ENCODE measurements around the gene SBF1. TPM values are rescaled to one million over a fixed set of nuclear protein-coding genes. Genes with fewer than 3 reads are reported as not detected.
A peak's percentile ranks its signal among the peaks of the same experiment; 100 is the strongest.

The SBF1 gene
- total RNA-seq, 1 experiment from 2014 or later = 66.1 TPM

GRCh38 chr22:50445071-50445879 lies 29.6 kb downstream of the SBF1 start:
- no peaks in the 10 kb centered on the region for H3K27me3 ChIP-seq
- peaks cover 37% of the 10 kb centered on the region for H3K36me3 ChIP-seq
- DNase-seq = no peak
- H3K4me3 ChIP-seq = no peak overlapping the region
- H3K9me3 ChIP-seq = no peaks in the 10 kb centered on the region

- peaks cover 40% of the 10 kb centered on the region for H3K36me3 ChIP-seq
- H3K27me3 ChIP-seq = no peaks in the 10 kb centered on the region
- H3K9me3 ChIP-seq = no peaks in the 10 kb centered on the region
- DNase-seq = peak; percentile 75
- H3K4me3 ChIP-seq = no peak overlapping the region
Measured at GRCh38 chr22:50444663-50445062, 30.2 kb downstream of the SBF1 start.

- Histone ChIP-seq H3K27me3 (no peaks in the 10 kb centered on the region), H3K36me3 (peaks cover 40% of the 10 kb centered on the region), H3K9me3 (no peaks in the 10 kb centered on the region), H3K4me3 (no peak overlapping the region)
- DNase-seq = no peak
Measured at GRCh38 chr22:50443801-50444625, 30.8 kb downstream of the SBF1 start.

DNA sequence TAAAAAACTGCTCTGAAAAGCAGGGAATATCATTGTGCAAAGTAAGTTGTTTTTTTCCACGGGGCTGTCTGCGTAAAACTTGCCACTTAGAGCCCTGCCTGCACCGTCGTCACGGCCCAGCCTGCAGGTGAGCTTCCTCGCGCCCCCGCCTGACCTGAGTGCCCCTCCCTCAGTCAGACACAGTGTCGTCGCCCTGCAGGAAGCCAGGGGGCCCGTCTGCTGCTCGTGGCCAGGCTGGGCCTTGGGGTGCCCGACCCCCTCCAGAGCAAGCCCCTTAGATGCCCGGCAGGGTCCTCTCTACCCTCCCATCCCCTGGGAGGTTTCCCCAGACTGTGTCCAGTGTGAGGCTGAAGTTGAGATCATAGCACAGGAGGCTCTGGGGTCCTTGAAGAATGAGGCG lies 31.6 kb downstream of the SBF1 start:
- Histone ChIP-seq H3K9me3 (no peaks in the 10 kb centered on the region), H3K36me3 (peaks cover 36% of the 10 kb centered on the region), H3K4me3 (no peak overlapping the region), H3K27me3 (no peaks in the 10 kb centered on the region)
- no peak for DNase-seq

GRCh38 chr22:50441428-50441993 lies 33.3 kb downstream of the SBF1 start:
- peaks cover 30% of the 10 kb centered on the region for H3K36me3 ChIP-seq
- no peaks in the 10 kb centered on the region for H3K9me3 ChIP-seq
- H3K27me3 ChIP-seq = no peaks in the 10 kb centered on the region
- no peak for DNase-seq
- no peak overlapping the region for H3K4me3 ChIP-seq

DNA sequence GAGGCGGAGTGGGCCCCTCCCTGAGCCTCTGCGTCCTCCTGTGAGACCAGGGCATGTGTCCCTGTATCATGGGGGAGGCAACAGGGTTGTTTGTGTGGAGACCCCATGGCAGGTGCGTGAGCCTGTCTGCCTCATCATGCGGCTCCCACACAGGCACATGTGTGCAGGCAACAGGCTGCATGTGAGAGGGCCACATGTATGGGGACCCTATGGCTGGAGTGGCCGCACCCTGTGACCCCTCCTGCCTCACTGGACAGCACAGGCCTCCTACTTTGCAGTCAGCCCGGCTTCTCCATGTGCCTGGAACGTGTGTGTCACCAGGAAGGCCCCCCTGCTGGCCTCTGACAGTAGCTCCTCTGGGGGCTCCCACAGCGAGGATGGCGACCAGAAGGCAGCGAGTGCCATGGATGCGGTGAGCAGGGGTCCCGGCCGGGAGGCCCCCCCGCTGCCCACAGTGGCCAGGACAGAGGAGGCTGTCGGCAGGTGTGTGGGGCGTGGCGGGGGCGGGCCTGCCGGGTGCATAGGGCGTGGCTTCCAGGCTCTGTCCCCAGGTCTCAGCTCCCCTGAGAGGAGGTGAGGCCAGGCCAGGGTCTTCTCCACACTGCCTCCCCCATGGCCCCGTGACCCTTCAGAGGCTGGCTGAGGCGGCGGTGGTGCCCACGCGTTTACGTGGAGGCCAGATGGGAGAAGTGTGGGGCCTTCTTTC lies 34.1 kb downstream of the SBF1 start:
- H3K4me3 ChIP-seq = no peak overlapping the region
- H3K36me3 ChIP-seq = peaks cover 26% of the 10 kb centered on the region
- H3K9me3 ChIP-seq = no peaks in the 10 kb centered on the region
- no peak for DNase-seq
- H3K27me3 ChIP-seq = no peaks in the 10 kb centered on the region

- Histone ChIP-seq H3K9me3 (no peaks in the 10 kb centered on the region), H3K36me3 (peaks cover 18% of the 10 kb centered on the region), H3K27me3 (no peaks in the 10 kb centered on the region), H3K4me3 (no peak overlapping the region)
- DNase-seq = no peak
Measured at GRCh38 chr22:50439871-50440331, 34.9 kb downstream of the SBF1 start.

DNA sequence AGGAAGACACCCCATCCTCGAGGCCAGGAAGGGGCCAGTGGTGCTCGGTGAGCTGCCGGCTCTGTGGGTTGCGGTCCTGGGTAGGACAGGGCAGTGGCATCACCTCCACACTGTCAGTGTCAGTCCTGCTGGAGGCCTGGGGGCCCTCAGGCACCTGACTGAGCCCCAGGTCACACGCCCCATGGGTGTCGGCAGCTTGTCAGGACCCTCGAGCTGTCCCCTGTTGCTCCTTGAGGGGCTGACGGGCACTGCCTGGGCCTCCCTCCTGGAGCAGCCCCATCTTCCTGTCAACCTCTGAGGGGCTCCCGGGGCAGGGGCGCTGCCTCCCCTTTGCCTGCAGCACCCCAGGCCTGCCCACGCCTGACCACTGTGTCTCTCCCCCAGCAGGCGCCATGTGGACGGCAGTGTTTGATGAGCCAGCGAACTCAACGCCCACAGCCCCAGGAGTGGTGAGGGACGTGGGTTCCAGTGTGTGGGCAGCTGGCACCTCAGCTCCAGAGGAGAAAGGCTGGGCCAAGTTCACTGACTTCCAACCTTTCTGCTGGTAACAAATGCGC lies 35.4 kb downstream of the SBF1 start:
- Histone ChIP-seq H3K9me3 (no peaks in the 10 kb centered on the region), H3K4me3 (no peak overlapping the region), H3K27me3 (no peaks in the 10 kb centered on the region), H3K36me3 (peaks cover 15% of the 10 kb centered on the region)
- no peak for DNase-seq

- no peaks in the 10 kb centered on the region for H3K9me3 ChIP-seq
- no peak for DNase-seq
- peaks cover 13% of the 10 kb centered on the region for H3K36me3 ChIP-seq
- H3K27me3 ChIP-seq = no peaks in the 10 kb centered on the region
- H3K4me3 ChIP-seq = no peak overlapping the region
Measured at GRCh38 chr22:50438305-50439275, 36.2 kb downstream of the SBF1 start.

DNA sequence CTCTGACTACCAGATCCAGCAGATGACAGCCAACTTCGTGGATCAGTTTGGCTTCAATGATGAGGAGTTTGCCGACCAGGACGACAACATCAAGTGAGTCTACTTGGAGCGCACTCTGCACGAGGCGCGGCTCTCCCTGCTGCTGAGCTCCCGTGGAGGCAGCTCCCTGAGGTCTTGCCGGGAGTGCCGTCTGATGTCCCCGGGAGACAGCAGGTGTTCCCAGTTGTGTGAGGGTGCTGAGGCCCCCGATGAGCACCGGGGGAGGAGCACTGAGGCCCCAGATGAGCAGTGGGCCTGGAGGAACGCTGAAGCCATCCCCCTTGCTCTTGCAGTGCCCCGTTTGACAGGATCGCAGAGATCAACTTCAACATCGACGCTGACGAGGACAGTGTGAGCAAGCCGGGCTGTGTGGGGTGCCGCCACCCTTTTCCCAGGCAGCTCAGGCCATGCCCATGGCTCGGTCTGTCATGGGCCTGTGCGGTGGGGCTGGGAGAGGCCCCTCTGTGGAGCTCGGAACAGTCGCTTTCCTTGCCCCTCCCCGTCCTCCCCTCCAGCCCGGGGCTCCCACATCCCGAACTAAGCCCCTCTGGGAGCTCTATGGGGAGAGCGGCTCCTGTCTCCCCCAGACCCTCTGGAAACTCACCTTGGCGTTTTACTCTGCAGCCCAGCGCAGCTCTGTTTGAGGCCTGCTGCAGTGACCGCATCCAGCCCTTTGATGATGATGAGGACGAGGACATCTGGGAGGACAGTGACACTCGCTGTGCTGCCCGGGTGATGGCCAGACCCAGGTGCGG lies 37.1 kb downstream of the SBF1 start:
- Histone ChIP-seq H3K9me3 (no peaks in the 10 kb centered on the region), H3K4me3 (no peak overlapping the region), H3K36me3 (peaks cover 8% of the 10 kb centered on the region), H3K27me3 (no peaks in the 10 kb centered on the region)
- no peak for DNase-seq

DNA sequence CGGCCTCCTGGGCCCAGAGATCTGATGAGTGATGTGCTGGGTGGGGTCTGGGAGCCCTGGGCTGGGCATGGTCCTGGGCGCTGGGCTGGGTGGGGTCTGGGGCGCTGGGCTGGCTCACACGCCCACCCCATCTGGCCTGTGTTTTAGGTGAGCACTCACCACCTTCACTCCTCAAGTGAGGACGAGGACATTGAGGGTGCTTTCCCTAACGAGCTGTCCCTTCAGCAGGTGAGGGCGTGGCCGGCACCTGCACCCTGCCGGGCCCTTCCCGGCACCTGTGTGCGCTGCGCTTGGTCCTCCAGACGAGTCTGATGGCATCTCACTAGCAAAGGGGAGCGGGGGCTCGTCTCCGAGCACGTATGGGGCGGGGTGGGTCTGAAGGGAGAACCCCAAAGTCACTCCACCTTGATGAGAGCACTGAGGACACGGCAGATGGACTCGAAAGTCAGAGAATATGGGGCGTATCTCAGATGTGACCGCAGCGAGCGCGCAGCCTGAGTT lies 37.9 kb downstream of the SBF1 start:
- DNase-seq = no peak
- H3K27me3 ChIP-seq = no peaks in the 10 kb centered on the region
- H3K9me3 ChIP-seq = no peaks in the 10 kb centered on the region
- H3K4me3 ChIP-seq = no peak overlapping the region
- H3K36me3 ChIP-seq = peaks cover 10% of the 10 kb centered on the region

DNA sequence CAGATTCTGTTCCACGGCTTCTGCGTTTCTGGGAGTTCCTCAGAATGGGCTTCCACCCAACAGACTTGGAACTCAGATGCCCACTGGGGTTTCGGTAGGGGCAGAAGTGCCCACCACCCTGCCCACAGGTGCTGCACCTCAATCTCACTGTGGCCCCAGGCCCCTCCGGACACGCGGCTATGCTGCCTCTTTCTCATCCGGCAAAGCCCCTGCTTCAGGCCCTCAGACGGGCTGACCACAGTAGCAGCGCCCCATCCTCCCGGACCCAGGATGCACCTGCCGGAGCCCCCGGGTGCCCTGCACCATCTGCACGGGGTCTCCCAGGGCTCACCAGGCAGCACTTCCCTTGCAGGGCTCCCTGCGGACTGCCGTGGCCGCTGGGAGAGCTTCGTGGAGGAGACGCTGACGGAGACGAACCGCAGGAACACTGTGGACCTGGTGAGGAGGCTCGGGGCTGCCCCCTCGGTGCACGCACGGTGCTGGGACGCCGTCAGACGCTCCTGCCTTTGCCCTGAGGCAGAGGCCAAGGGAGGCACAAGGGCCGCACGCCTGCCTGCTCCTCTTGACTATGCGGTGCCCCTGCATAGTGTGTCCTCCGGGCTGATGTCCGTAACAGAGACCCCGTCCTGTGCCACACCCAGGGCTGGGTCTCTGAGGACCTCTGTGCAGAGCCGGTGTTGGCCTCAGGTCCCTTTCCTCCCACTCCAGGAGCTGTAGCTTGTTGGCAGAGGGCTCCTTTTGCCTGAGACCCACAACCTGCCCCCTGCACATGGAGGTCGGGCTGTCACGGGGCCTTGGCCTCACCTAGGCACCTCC lies 38.6 kb downstream of the SBF1 start:
- Histone ChIP-seq H3K36me3 (peaks cover 17% of the 10 kb centered on the region), H3K9me3 (no peaks in the 10 kb centered on the region)
- DNase-seq = no peak

GRCh38 chr22:50435291-50436014 lies 39.4 kb downstream of the SBF1 start:
- Histone ChIP-seq H3K4me3 (no peak overlapping the region), H3K36me3 (peaks cover 20% of the 10 kb centered on the region), H3K27me3 (no peaks in the 10 kb centered on the region), H3K9me3 (no peaks in the 10 kb centered on the region)
- no peak for DNase-seq

More for the DNA sequence above, 38.6 kb downstream of the SBF1 start:
- Histone ChIP-seq H3K27me3 (no peaks in the 10 kb centered on the region), H3K4me3 (no peak overlapping the region)

Measured in MG63 (cell line).